Mammary epithelial cell (primary cell): ENCODE data around the gene INPP5A.

Source experiments
- EZH2 ChIP-seq: IDR thresholded peaks from 2 replicates; pipeline ENCODE4 v1.6.1; 2012; ENCODE audit warnings: low read length, inconsistent platforms, borderline replicate concordance
- TF ChIP-seq, protein P1 (sequence below), 2 donors: IDR thresholded peaks in 1 of 2; conservative IDR thresholded peaks in 1 of 2; 2 replicates each; pipeline ENCODE4 v1.5.1; 2011 to 2012; ENCODE audit warnings: inconsistent platforms in 2 of 2, low read length in 2 of 2, mild to moderate bottlenecking in 2 of 2, control low read depth in 1 of 2, low read depth in 1 of 2; ENCODE audit not compliant: insufficient read depth in 1 of 2; ENCODE audit errors: extremely low read depth in 1 of 2

- TF ChIP-seq, protein P1, sequence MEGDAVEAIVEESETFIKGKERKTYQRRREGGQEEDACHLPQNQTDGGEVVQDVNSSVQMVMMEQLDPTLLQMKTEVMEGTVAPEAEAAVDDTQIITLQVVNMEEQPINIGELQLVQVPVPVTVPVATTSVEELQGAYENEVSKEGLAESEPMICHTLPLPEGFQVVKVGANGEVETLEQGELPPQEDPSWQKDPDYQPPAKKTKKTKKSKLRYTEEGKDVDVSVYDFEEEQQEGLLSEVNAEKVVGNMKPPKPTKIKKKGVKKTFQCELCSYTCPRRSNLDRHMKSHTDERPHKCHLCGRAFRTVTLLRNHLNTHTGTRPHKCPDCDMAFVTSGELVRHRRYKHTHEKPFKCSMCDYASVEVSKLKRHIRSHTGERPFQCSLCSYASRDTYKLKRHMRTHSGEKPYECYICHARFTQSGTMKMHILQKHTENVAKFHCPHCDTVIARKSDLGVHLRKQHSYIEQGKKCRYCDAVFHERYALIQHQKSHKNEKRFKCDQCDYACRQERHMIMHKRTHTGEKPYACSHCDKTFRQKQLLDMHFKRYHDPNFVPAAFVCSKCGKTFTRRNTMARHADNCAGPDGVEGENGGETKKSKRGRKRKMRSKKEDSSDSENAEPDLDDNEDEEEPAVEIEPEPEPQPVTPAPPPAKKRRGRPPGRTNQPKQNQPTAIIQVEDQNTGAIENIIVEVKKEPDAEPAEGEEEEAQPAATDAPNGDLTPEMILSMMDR (conservative IDR thresholded peaks at IDR 0.05 in 1 of 2, IDR thresholded peaks at IDR 0.05 in 1 of 2; ENCODE audit: extremely low read depth in 1 of 2, insufficient read depth in 1 of 2, low read depth in 1 of 2, low read length in 2 of 2): no peak
- no peak for TF ChIP-seq EZH2
Observed at GRCh38 chr10:132560241-132560731, 22.7 kb downstream of the INPP5A start.
